HG03039 (cell line): ENCODE data around the gene CERS6.
"Not testable (repeated sequence)": the region's sequence is repeated elsewhere in the genome, so short reads cannot be mapped to it uniquely, and the experiment has no call there.

Source experiments
- ATAC-seq: cut with Tn5 transposase; IDR thresholded peaks from one replicate; pipeline ENCODE4 v1.9.1; 2021; ENCODE audit warnings: mild to moderate bottlenecking, moderate library complexity; ENCODE audit not compliant: unreplicated experiment

The CERS6 gene

DNA sequence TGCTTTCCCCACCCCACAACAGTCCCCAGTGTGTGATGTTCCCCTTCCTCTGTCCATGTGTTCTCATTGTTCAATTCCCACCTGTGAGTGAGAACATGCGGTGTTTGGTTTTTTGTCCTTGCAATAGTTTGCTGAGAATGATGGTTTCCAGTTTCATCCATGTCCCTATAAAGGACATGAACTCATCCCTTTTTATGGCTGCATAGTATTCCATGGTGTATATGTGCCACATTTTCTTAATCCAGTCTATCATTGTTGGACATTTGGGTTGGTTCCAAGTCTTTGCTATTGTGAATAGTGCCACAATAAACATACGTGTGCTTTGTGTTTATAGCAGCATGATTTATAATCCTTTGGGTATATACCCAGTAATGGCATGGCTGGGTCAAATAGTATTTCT lies 335.1 kb downstream of the CERS6 start:
- not testable (repeated sequence) for ATAC-seq

DNA sequence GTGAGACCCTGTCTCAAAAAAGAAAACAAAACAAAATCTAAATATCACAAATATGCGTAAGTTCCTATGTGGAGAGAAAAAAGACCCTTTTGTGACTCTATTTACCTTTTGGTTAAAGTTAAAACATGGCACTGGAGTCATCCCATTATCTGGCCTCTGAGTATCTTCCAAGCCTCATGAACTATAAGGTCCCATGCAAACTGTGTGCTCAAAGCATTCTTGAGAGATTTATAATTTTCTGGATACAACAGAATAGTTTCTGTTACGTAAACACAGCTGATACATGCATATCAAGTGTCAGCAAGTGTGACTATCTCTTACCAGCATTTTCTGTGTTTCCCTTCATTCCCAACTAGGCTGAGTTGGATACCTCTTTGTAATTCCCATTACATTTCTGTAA lies 337.5 kb downstream of the CERS6 start:
- no peak for ATAC-seq

DNA sequence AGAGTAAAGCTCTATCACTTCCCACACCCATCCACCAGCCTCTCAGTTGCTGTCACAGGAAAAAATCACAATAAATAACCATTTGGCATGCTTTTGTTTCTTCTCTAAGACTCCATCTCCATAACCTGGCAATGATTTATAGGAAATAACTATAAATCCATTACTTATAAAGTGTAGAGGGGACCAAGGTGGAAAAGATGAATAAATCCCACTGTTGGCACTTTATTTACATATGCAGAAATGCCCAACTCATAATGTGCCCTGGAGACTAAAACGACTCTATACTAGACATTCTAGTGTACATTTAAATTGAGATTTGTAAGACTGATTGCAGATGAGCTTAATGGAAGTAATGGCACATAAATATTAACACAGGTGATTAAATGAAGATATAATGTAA lies 338.9 kb downstream of the CERS6 start:
- ATAC-seq, result no peak

DNA sequence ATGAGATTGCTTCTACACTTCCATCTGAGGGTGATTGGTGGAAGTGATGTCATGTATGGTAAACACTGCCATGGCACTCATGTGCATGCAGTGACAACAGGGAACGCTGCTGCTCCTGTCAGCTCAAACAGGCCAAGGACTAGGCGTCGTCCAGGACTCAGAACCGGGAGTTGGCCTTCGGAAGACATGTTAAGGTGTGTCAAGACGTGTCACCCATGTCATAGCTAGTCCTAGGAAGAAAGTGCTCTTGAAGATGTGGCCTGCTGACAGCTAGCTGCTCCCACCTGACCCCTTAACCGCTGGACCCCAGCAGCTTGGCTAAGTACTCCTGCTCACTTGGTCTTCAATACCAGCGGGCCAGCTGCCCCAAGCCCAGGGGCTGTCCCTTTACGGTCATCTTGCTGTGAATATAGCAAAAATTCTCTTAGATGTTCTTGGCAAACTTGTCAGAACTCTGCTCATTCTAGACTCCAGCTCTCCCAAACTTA lies 340.1 kb downstream of the CERS6 start:
- ATAC-seq, result no peak

DNA sequence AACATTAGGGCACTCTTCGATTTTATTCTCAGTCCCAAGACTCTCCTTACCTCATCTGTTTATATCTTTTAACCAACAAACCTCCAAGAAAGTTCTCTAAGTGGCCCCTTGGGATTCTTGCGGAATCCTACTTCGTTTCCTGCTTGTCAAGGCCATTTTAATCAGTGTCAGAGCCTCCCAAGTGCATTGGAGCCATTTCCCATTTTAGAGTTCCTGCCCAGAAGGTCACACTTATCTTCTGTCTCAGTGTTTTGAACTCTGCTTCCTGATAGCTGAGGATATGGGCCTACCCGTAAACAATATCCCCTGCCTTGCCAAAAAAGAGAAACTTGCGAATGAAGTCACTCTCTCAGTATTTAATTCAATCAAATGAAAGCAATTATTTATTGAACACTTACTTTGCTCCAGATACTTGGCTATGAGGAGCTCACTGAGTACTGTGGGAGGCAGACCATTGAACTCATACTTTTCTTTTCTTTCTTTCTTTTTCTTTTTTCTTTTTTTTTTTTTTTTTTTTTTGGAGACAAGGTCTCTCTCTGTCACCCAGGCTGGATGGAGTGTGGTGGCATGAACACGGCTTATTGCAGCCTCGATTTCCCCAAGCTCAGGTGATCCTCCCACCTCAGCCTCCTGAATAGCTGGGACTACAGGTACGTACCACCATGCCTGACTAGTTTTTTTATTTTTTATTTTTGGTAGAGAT lies 340.7 kb downstream of the CERS6 start:
- ATAC-seq, result no peak

DNA sequence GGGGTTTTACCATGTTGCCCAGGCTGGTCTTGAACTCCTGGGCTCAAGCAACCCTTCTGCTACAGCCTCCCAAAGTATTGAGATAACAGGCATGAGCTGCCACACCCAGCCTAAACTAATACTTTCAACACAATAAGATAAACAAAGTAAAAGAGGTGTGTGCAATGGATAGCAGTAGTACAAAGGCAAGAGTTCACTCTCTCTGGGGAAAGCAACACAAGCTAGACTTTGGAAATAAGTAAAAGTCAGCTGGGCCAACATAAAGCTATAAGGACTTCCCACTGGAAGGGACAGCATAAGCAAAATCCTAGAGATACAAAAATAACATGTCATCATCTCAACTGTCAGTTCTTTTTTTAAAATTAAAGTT lies 341.2 kb downstream of the CERS6 start:
- ATAC-seq, result no peak

DNA sequence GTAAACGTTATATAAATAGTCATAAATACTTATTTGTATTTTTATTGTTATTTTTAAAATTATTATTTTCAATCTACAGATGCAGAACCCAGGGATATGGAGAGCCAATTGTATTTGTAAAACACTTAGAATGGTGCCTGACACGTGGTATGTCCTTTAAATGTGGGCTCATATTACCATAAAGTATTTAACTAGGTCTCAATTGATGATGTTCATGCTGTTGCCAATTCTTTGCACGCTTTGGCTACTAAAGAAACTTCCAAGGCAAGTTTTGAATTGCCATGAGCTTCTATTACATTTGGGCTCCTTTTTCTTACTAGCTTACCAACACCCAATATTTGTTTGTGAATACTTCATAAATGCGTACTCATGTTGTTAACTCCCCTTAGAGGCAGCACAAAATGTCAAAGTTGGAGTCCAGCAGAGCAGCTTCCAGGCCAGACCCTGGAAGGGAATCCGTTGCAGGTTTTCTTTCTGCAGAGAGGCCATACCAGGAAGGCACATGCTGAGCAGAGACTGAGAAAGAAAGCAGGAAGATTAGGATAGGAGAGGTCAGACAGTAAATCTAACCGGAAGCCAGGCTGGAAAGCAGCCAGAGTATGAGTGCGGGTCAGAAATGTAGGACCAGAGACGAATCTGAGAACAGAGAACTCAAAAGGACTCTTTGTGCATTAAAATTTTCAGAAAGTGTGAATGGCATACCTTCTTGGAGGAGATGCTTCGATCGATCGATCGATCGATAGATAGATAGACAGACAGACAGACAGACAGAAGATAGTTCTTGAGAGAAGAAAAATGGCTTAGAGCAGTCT lies 342.2 kb downstream of the CERS6 start:
- no peak for ATAC-seq

DNA sequence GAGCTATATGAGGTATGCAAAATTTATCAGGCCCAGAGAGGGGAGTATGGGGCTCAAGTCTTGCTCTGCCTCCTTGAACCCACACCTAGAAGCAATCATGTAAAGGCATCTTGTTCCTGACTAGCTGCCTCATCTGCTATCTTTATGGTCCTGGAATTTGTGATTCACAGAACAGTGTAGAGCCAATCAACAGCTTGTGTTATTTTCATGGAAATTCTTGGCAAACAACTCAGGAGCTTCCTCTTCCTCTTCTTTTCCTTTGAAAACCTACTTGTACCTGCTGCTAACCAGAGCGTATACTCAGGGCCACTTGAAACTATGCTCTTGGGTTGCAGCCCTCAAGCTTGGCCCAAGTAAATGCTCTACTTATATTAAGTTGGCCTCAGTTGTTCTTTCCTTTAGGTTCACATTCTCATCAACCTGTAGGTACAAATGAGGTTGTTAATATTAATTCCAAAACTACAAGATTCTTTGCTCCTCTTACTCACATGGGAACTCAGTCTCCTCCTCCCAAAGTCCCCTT lies 342.9 kb downstream of the CERS6 start:
- no peak for ATAC-seq

DNA sequence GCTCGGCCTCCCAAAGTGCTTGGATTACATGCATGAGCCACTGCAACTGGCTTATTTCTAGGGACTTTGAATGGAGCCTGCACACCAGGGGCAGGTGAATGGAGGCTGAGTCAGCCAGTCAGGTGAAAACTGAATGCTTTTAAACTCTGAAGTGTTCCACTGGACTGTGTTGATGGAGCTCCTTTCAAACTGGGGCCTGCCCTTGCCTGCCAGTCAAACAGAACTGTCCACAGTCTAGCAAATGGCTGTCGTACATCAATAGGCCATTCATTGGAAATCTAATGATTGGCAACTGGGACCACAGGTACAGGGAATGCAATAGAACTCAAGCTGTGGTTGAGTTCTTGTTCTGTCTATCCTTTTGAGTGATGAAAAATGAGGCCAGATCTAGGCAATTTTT lies 345.4 kb downstream of the CERS6 start:
- ATAC-seq, result no peak

DNA sequence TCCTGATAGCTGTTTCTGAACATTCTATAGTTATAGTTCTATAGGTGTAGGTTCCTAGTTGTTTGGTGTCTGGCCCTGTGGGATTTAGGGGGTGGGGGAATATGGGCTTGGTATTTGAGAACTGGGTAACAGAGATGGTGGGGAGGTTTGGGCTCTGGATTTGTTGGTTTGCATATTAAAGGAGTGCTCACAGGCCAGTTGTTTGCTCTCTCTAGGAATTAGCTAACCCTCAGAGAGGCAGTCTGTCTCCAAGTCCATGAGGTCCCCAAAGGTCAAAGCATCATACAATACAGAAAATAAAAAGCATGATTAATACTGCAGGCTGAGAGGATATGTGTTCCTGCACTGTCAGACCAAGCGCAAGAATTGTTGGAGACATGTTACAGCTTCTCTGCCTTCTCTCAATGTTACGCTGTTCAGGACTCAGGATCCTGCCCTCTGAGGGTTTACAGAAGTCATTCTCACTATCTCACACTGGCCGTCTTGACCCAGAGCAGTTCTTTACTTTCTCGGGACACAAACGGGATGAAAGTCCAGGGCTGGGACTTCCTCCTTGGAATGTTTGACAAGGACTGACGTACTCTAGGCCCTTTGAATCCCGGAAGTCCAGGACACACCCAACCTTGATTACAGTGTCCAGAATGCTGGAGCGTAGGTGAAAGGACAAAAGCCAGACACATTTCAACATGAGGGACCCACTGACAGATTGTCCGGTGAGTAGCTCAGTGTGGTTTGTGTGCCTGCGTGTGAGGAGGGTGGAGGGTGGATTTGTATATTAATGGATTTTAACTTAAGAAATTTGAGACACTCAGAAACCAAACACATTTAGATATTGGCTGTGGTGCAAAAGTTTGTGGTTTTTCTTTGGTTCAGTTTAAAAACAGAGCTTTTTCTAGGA lies 346.1 kb downstream of the CERS6 start, which contains the start of gene NOSTRIN:
Gene NOSTRIN, plus strand, starts transcription at position 677 of the 898 bp plus-strand sequence. Its CDS starts 10 bp downstream, at position 687.
- ATAC-seq, result no peak

DNA sequence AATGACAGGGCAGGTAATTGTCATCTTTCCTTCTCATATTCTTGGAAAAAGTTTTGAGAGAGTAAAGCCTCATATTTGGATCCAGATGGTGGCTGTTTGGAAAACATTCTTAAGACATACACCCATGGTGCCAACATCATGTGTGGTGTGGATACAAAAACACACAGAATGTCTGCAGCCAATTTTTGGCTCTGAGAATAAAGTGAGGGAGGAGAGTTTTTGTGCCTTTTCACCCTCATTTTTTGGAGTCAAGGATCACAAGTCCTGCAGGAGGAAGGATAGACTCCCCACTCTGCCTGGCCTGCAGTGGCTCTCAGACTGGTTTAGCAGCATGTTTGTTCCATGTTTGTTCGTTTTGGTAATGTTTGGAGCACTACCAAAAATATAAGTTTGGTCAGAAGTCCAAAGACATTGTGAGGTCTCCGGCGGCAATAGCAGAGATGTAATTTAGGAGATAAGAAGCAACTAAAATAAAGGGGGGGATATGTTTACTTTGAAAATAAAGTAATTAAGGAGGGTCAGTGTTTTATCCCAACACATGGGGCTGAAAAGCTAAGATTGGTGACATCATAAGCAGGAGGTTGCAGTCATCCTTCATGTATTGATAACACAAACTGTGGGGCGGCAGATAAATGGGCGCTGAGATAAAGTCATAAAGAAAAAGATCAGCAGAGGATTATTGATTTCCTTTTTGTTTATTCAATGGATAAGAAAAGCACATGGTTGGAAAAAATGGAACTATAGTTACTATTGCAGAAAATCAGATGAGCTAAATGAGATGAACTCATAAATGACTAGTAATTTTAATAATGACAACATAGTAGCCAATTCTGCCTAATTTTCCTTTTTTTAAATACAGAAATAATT lies 347.0 kb downstream of the CERS6 start:
- ATAC-seq, result no peak

DNA sequence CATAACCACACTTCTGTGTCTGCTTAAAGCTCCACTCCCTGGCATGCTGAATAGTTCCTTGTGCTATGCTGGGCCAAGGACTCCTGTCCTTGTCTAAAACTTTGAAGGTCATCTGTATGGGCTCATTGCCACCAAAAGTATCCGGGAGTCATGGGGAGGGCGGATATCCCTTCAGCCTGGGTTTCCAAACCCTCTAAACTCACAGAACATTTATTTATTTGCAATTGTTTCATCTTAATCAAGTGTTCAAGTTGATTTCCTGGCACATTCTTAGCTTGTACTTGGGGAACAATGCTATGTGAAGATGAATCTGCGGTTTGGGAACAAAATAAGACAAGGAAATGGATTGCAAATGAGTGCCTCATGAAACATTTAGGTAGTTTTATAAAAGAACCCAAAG lies 348.1 kb downstream of the CERS6 start:
- no peak for ATAC-seq

DNA sequence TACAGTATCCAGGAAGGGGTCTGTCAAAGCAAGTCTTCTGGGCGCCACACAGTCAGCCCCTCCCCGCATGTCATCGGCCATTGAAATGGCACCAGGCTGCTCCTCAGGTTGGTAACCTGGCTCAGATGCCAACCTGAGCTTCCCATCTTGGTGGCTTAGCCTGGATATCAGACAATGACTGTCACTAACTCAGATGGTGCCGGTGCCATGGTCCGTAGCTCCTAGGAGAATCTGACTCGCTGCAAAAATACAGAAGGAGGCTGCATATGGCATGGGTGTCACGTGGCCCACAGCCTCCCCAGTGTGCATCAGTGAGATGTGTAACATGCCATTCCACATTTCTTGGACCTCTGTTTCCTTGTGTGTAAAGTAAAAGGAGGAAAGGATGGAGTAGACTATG lies 349.5 kb downstream of the CERS6 start:
- ATAC-seq, result no peak

DNA sequence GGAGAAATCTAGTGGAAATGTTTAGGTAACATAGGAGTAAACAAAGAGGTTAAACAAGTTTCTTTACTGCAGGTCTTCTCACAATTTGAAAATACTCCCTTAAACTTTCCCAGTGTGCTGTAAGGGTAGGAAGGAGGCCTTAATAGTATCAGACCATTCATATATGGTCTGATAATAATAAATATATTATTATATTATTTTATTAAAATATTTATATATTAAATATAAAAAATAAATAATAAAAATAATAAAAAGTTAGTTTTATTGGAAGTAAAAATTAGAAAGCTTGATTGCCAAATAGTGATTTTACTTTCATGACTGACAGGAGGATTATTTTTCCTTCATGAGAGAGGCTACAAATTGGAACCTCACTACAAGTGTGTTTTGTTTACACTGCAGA lies 353.5 kb downstream of the CERS6 start:
- ATAC-seq, result no peak

DNA sequence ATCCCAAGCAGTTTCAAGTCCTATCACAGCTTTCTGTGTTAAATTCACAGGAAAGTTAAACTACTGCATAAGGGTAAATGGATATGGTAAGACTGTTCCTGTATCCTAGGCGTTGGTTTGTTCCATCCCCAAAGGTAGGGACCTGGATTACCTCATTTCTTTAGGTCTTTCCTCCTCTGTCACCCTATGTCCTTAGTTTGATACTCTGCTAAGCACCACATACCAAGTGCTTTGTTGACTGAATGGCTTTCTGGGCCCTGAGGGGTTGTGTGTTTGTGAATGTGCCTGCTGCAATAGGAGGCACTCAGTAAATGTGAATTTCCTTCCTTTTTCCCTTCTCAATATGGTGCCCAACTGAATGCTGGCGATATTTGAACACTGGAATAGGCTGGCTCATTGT lies 354.2 kb downstream of the CERS6 start:
- no peak for ATAC-seq

DNA sequence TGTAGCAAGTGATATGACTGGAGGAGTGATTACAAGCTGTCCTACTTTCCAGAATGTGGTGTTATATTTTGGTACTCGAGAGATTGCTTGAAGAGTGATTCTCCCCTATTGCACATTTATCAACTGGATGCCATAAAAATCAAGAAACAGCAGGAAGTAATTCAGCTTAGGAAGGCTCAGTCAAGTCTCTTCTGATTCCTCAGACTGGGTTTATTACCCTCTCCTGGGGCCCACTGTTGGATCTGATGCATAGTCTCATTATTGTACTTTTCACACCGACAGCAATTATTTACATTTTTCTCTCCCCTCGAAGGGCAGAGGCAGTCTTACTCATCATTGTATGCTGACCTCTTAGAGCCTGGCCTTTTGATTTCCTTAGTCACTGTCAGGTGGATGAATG lies 355.6 kb downstream of the CERS6 start:
- ATAC-seq, result no peak

DNA sequence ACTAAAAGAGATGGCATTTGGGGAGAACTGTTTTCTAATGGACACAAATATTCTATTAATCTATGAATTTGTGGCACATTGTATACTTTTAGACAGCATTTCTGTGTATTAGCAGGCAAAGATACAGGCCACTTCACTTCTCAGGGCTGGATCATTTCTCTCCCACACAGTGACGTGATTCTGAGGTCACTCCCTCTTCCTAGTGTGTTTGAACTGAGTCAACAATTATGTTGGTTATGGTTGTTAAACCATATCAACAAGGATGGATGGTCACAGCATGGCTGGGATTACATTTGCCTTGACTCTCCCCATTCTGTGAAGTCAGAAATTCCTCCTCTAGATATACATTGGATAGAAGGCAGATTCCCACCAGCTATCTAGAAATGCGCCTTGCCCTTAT lies 358.0 kb downstream of the CERS6 start:
- ATAC-seq, result no peak

DNA sequence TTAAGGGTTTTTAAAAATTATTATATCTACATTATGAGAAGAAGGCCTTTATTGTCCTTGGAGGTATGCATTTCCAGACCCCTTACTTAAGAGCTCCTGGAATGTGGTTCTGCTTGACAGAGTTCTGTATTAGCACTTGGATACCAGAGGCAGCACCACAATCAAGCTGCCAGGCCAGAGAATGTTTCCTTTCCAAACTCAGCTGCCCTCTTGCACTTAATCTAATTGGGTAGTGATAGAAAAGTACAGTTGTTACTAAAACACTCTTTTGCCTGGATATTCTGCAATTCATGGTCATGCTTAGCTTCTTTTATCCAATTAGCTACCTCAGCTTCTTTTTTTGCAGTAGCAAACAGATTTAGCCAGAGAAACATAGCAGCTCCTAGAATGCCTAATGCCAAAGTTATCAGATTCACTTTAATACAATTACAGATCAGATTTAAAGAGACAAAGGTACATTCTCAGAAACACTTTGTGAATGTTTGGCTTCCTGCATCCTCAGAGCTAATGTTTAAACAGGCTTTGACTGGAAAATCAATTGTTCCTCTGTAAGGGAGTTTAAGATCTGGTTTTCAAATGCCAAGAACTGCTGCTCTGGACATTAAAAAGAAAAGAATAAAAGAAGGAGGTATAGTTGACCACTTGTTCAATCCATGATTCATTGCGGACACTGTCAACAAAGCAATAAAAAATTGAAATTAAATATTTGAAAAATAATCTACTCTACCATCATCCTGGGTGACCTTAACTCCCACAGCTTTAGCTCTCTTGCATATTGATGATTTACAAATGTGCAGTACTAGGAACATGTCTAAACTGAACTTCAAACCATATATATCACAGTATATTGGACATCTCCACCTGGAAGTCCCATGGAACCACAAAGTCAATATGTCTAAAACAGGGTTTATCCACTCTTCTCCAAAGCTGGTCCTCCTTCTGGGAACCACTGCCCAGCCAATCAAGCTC lies 359.2 kb downstream of the CERS6 start:
- no peak for ATAC-seq

DNA sequence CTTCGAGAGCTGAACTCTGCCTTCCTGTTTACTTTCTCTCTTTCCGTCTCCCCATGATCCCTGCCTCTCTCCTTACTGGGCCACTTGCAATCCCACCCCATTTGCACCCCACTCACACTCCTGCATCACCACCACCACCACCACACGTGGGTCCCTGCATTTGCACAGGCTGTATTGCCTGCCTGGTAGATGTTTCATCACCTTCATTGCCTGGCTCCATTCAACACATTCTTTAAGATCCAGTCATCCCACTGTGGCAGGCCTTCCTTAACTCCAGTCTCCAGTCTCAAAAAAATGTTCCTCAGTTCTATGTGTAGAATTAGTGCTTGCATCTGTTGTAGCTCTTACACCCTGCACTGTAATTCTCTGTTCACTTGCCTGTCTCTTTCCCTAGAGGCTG lies 360.3 kb downstream of the CERS6 start:
- ATAC-seq, result no peak
